ENCODE measurements around the gene LKAAEAR1.

Gene LKAAEAR1

DNA sequence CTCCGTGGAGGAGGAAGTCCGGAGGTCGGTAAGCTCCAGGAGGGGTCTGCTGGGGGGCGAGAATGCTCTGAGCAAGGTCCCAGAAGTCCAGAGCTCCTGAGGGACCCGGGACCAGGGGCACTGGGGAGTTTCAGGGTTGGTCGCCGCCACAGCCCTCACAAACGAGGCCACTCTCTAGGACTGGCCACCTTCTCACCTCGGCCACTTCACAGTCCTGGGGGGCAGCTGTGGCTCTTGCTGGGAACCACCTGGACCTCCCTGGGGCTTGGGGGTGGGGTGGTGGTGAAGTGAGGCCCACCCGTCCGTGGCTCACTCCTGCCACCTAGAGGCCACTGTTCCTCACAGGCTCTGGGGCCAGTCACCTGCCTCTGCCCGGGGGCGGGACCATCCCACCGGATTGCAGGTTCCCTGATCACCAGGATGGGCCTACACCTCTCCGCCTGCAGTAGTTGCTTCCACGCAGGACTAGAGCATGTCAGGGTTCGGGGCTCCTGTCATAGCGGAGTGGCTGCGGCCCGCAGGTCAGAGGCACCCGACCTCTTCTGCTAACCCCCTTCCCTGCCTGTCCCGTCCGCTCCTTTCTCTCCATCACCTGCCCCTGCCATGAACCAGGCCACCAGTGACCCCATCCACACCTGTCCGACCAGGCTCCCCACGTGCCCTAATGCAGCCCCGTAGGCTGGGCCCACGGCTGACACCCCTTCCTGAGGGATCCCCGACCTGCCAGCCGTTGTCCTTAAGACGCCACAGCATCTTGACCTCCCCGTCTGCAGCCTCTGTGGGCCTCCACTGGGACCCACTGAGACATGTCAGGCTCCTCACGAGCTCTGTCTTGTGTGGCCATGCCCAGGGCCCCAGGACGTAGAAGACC, 26.3 kb downstream of the LKAAEAR1 start:
- Histone ChIP-seq H3K4me1 (ENCODE audit: insufficient read depth, low read length, severe bottlenecking) (peaks cover 23% of the 10 kb centered on the region), H3K79me2 (ENCODE audit: insufficient read depth, low read length) (no peaks in the 10 kb centered on the region), H3K36me3 (ENCODE audit: insufficient read depth, low read length) (no peaks in the 10 kb centered on the region), H3K9me2 (ENCODE audit: low read depth, low read length) (no peaks in the 10 kb centered on the region), H3K4me2 (ENCODE audit: low read length) (no peak overlapping the region; the same call in 1 of the 2 replicates), H3K9me3 (ENCODE audit: low read length) (no peaks in the 10 kb centered on the region), H3K27me3 (ENCODE audit: insufficient read depth, low read length) (peaks cover 16% of the 10 kb centered on the region), H3F3A (ENCODE audit: insufficient read depth, low read length) (no peaks in the 10 kb centered on the region), H4K20me1 (ENCODE audit: insufficient read depth, low read length) (no peaks in the 10 kb centered on the region), H3K4me3 (ENCODE audit: low read depth, low read length, poor library complexity, severe bottlenecking) (no peak overlapping the region), H3K27ac (ENCODE audit: low read depth, low read length, poor library complexity, severe bottlenecking) (no peak overlapping the region), H3K9ac (ENCODE audit: low read length) (no peak overlapping the region), H2AFZ (ENCODE audit: low read length) (no peak overlapping the region)
- no peak for TF ChIP-seq EZH2 (IDR thresholded peaks at IDR 0.05; ENCODE audit: borderline replicate concordance, low read length)
- TF ChIP-seq, protein P1, sequence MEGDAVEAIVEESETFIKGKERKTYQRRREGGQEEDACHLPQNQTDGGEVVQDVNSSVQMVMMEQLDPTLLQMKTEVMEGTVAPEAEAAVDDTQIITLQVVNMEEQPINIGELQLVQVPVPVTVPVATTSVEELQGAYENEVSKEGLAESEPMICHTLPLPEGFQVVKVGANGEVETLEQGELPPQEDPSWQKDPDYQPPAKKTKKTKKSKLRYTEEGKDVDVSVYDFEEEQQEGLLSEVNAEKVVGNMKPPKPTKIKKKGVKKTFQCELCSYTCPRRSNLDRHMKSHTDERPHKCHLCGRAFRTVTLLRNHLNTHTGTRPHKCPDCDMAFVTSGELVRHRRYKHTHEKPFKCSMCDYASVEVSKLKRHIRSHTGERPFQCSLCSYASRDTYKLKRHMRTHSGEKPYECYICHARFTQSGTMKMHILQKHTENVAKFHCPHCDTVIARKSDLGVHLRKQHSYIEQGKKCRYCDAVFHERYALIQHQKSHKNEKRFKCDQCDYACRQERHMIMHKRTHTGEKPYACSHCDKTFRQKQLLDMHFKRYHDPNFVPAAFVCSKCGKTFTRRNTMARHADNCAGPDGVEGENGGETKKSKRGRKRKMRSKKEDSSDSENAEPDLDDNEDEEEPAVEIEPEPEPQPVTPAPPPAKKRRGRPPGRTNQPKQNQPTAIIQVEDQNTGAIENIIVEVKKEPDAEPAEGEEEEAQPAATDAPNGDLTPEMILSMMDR (IDR thresholded peaks at IDR 0.05; ENCODE audit: low read length): peak; percentile 85

DNA sequence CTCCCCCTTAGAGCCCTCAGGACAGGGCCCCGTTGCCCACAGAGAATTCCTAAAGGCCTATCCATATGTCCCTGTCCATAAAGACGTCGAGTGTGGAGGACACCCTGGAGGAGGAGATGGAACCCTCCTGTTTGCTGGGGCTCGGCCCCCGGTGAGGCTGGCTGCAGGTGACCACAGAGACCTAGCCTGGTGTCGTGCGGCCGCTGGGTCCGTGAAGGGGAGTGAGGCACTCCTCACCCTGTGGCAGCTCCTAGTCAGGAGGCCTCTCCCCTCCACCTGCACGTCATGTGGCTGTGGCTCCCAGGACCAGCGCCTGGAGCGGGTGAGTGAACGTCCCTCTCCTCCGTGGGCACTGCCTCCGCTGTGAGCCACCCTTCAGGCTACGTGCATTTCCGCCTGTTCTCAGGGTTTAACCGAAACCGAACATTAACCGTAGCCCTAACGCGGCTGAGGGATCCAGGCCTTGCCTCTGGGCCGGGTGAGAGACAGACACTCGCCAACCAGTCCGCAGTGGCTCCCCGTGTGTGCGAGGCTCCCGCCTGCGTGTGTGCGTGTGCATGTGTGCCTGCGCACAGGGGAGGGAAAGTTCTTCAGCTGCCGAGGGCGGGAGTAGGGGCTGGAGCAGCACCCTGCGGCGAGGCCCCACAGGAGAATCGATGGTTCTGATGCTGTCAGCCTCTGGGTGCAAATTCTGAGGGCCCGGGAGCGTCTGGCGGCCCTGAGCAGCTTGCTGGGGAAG, 27.1 kb downstream of the LKAAEAR1 start:
- H3F3A ChIP-seq (ENCODE audit: insufficient read depth, low read length): no peaks in the 10 kb centered on the region
- no peak overlapping the region for H3K4me3 ChIP-seq (ENCODE audit: low read depth, low read length, poor library complexity, severe bottlenecking)
- no peaks in the 10 kb centered on the region for H3K79me2 ChIP-seq (ENCODE audit: insufficient read depth, low read length)
- no peak overlapping the region for H3K27ac ChIP-seq (ENCODE audit: low read depth, low read length, poor library complexity, severe bottlenecking)
- peak overlapping the region; percentile 17; the same call in 1 of the 2 replicates for H3K4me2 ChIP-seq (ENCODE audit: low read length)
- no peaks in the 10 kb centered on the region for H3K36me3 ChIP-seq (ENCODE audit: insufficient read depth, low read length)
- H3K27me3 ChIP-seq (ENCODE audit: insufficient read depth, low read length): peaks cover 21% of the 10 kb centered on the region
- no peak for TF ChIP-seq EZH2 (IDR thresholded peaks at IDR 0.05; ENCODE audit: borderline replicate concordance, low read length)
- TF ChIP-seq, protein P1 (IDR thresholded peaks at IDR 0.05; ENCODE audit: low read length): no peak
- no peaks in the 10 kb centered on the region for H3K9me2 ChIP-seq (ENCODE audit: low read depth, low read length)
- H3K9me3 ChIP-seq (ENCODE audit: low read length): no peaks in the 10 kb centered on the region
- H2AFZ ChIP-seq (ENCODE audit: low read length): no peak overlapping the region
- H3K4me1 ChIP-seq (ENCODE audit: insufficient read depth, low read length, severe bottlenecking): peaks cover 16% of the 10 kb centered on the region
- H4K20me1 ChIP-seq (ENCODE audit: insufficient read depth, low read length): no peaks in the 10 kb centered on the region
- H3K9ac ChIP-seq (ENCODE audit: low read length): no peak overlapping the region

DNA sequence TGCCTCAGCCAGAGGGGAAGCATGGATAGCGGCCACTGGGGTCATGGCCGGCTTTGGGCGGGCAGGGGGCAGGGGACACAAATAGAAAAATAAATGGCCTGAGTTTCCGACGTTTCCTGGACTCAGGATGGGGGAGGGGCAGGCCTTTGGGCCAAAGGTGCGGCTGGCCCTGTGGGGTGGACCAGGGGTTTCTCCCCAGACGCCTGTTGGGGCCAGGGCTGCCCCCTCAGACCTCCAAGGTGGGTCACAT, 27.6 kb downstream of the LKAAEAR1 start:
- Histone ChIP-seq H3K79me2 (ENCODE audit: insufficient read depth, low read length) (no peaks in the 10 kb centered on the region), H3F3A (ENCODE audit: insufficient read depth, low read length) (no peaks in the 10 kb centered on the region), H3K27ac (ENCODE audit: low read depth, low read length, poor library complexity, severe bottlenecking) (no peak overlapping the region), H3K9me3 (ENCODE audit: low read length) (no peaks in the 10 kb centered on the region), H3K4me2 (ENCODE audit: low read length) (no peak overlapping the region), H4K20me1 (ENCODE audit: insufficient read depth, low read length) (no peaks in the 10 kb centered on the region), H3K9me2 (ENCODE audit: low read depth, low read length) (no peaks in the 10 kb centered on the region), H3K9ac (ENCODE audit: low read length) (no peak overlapping the region), H3K27me3 (ENCODE audit: insufficient read depth, low read length) (peaks cover 21% of the 10 kb centered on the region), H3K4me1 (ENCODE audit: insufficient read depth, low read length, severe bottlenecking) (peaks cover 15% of the 10 kb centered on the region), H2AFZ (ENCODE audit: low read length) (no peak overlapping the region), H3K4me3 (ENCODE audit: low read depth, low read length, poor library complexity, severe bottlenecking) (no peak overlapping the region), H3K36me3 (ENCODE audit: insufficient read depth, low read length) (no peaks in the 10 kb centered on the region)
- TF ChIP-seq, protein P1 (IDR thresholded peaks at IDR 0.05; ENCODE audit: low read length): no peak
- TF ChIP-seq EZH2 (IDR thresholded peaks at IDR 0.05; ENCODE audit: borderline replicate concordance, low read length): no peak
